Osteoblast (primary cell): Measurements from ENCODE around the gene PLEKHG3. TPM values are rescaled to one million over a fixed set of nuclear protein-coding genes. Genes with fewer than 3 reads are reported as not detected.

Experiments used
- DNase-seq: peaks from one replicate; pipeline ENCODE4 v3.0.0; 2011; ENCODE audit warnings: low spot score, mixed read lengths; ENCODE audit not compliant: insufficient read length; ENCODE audit errors: missing footprints
- H2AFZ ChIP-seq: 2 replicates; pipeline ENCODE4 v1.6.0; 2011; ENCODE audit warnings: mild to moderate bottlenecking, low read length
- H3K27ac ChIP-seq: 2 replicates; pipeline ENCODE4 v1.5.1; 2011; ENCODE audit warnings: mild to moderate bottlenecking, low read depth, low read length, moderate library complexity
- H3K27me3 ChIP-seq: 2 replicates; pipeline ENCODE4 v1.6.0; 2012; ENCODE audit warnings: mild to moderate bottlenecking, control low read depth, inconsistent platforms, low read length, moderate library complexity; ENCODE audit not compliant: insufficient read depth
- H3K36me3 ChIP-seq: 2 replicates; pipeline ENCODE4 v1.5.1; 2011; ENCODE audit warnings: mild to moderate bottlenecking, low read length, control low read depth, moderate library complexity; ENCODE audit not compliant: insufficient read depth
- H3K4me1 ChIP-seq: 2 replicates; pipeline ENCODE4 v1.5.1; 2011; ENCODE audit warnings: mild to moderate bottlenecking, low read length, control low read depth, moderate library complexity; ENCODE audit not compliant: insufficient read depth
- H3K4me2 ChIP-seq: 2 replicates; pipeline ENCODE4 v1.6.0; 2011; ENCODE audit warnings: mild to moderate bottlenecking, low read length; ENCODE audit not compliant: insufficient read depth
- H3K4me3 ChIP-seq: fragments of 200-600 bp; sonication (generic); 3 replicates; pipeline ENCODE4 v1.5.1; 2012; ENCODE audit warnings: mild to moderate bottlenecking, low read length, inconsistent platforms; ENCODE audit not compliant: insufficient read depth
- H3K79me2 ChIP-seq: 2 replicates; pipeline ENCODE4 v1.6.0; 2012; ENCODE audit warnings: mild to moderate bottlenecking, low read length, control low read depth, inconsistent platforms; ENCODE audit not compliant: insufficient read depth
- H3K9me3 ChIP-seq: 2 replicates; pipeline ENCODE4 v1.5.1; 2011; ENCODE audit warnings: low read depth, low read length, control low read depth
- H4K20me1 ChIP-seq: 2 replicates; pipeline ENCODE4 v1.6.0; 2012; ENCODE audit warnings: mild to moderate bottlenecking, low read length, control low read depth; ENCODE audit not compliant: insufficient read depth
- total RNA-seq: library from RNA; depleted of rRNA; stranded (reverse); fragments of >200 nt; gene quantifications from 2 replicates; pipeline ENCODE4 v1.2.3, GENCODE V29; 2012
- TF ChIP-seq, protein P1 (sequence below): IDR thresholded peaks from 2 replicates; pipeline ENCODE4 v1.5.1; 2011; ENCODE audit warnings: mild to moderate bottlenecking, low read depth, low read length, moderate library complexity; ENCODE audit errors: extremely low read depth

The PLEKHG3 gene
- total RNA-seq, 1 donor = 5.4 TPM

DNA sequence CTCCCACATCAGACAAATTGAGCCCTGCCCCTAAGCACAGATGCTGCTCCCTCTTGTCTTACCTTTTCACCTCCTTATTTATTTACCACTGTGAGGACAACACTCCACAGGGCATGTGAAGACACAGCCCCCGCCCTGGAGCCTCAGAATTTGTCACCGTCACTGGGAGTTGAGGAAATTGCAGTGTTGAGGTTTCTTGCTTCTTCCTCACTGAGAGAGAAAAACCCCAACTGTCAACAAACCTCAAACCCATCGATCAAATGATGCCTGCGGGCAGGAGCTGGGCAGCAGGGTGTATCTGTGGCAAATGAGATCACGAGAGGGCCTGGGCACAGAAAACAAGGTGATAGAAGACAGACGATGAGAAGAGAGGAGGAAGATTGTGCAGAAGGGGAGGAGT lies 30.5 kb upstream of the PLEKHG3 start:
- no peaks in the 10 kb centered on the region for H3K4me1 ChIP-seq
- no peak overlapping the region for H2AFZ ChIP-seq
- no peaks in the 10 kb centered on the region for H4K20me1 ChIP-seq
- no peak overlapping the region for H3K27ac ChIP-seq
- H3K9me3 ChIP-seq = no peaks in the 10 kb centered on the region
- TF ChIP-seq, protein P1, sequence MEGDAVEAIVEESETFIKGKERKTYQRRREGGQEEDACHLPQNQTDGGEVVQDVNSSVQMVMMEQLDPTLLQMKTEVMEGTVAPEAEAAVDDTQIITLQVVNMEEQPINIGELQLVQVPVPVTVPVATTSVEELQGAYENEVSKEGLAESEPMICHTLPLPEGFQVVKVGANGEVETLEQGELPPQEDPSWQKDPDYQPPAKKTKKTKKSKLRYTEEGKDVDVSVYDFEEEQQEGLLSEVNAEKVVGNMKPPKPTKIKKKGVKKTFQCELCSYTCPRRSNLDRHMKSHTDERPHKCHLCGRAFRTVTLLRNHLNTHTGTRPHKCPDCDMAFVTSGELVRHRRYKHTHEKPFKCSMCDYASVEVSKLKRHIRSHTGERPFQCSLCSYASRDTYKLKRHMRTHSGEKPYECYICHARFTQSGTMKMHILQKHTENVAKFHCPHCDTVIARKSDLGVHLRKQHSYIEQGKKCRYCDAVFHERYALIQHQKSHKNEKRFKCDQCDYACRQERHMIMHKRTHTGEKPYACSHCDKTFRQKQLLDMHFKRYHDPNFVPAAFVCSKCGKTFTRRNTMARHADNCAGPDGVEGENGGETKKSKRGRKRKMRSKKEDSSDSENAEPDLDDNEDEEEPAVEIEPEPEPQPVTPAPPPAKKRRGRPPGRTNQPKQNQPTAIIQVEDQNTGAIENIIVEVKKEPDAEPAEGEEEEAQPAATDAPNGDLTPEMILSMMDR = no peak
- H3K4me3 ChIP-seq = no peak overlapping the region
- no peak overlapping the region for H3K4me2 ChIP-seq
- H3K36me3 ChIP-seq = no peaks in the 10 kb centered on the region
- no peak for DNase-seq
- peaks cover 3% of the 10 kb centered on the region for H3K27me3 ChIP-seq
- no peaks in the 10 kb centered on the region for H3K79me2 ChIP-seq

DNA sequence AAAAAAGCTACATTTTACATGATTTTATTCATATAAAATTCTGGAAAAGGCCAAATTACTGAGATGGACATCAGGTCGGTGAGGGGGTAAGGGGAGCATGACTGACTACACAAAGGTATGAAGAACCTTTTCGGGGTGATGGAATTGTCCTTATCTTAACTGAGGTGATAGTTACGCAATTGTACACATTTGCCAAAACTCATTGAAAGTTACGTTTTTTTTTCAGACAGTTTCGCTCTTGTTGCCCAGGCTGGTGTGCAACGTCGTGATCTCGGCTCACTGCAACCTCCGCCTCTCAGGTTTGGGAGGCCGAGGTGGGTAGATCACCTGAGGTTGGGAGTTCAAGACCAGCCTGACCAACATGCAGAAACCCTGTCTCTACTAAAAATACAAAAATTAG lies 29.4 kb upstream of the PLEKHG3 start:
- Histone ChIP-seq H3K27ac (no peak overlapping the region), H3K79me2 (no peaks in the 10 kb centered on the region), H4K20me1 (no peaks in the 10 kb centered on the region), H3K9me3 (no peaks in the 10 kb centered on the region), H3K36me3 (no peaks in the 10 kb centered on the region), H3K4me2 (no peak overlapping the region), H3K4me1 (no peaks in the 10 kb centered on the region), H2AFZ (no peak overlapping the region), H3K27me3 (peaks cover 3% of the 10 kb centered on the region), H3K4me3 (no peak overlapping the region)
- TF ChIP-seq, protein P1 = no peak
- no peak for DNase-seq

DNA sequence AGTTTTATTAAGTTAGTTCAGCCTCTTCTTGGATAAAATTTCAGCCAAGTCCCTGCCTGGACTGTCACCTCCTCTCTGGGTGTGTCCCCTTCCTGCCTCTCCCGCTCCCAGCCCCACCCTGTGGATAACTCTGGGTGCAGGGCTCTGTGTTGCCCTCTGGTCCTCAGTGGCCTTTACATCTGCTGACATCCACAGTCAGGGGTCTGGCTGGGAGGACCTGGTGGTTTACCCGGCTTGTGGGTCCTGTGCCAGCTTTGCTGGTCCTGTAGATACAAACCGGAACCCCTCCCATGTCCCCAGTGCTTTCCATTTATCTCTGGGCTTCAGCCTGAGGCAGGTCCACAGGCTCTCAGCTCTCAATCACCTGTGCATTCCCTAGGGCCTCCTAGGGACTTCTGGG lies 28.9 kb upstream of the PLEKHG3 start:
- no peaks in the 10 kb centered on the region for H3K9me3 ChIP-seq
- no peaks in the 10 kb centered on the region for H3K79me2 ChIP-seq
- peaks cover 3% of the 10 kb centered on the region for H3K27me3 ChIP-seq
- TF ChIP-seq, protein P1 = no peak
- no peaks in the 10 kb centered on the region for H4K20me1 ChIP-seq
- H3K4me3 ChIP-seq = no peak overlapping the region
- no peak overlapping the region for H3K4me2 ChIP-seq
- no peak overlapping the region for H3K27ac ChIP-seq
- DNase-seq = no peak
- H3K4me1 ChIP-seq = peaks cover under 1% of the 10 kb centered on the region
- H3K36me3 ChIP-seq = no peaks in the 10 kb centered on the region
- H2AFZ ChIP-seq = no peak overlapping the region

DNA sequence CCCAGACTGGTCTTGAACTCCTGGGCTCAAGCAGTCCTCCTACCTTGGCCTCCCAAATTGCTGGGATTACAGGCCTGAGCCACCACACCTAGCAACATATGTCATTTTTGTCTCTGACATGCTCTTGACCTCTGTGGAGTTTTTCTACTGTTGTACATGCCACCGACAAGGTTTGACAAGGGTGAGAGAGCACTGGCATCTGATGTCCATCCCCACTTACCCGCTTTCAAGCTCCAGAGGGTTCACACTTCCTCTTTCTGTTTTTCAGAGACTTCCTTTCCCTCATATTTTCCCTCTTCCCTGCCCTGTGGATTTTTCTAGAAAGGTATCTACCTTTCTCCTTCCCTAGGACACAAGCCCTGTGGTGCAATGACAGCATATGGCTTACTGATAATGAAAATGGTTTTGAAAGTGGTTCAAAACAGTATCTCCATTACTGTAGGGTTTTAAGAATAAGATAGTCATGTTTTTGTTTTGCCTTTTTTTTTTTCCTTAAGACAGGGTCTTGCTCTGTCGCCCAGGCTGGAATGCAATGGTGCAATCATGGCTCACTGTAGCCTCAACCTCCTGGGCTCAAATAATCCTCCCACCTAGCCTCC lies 27.7 kb upstream of the PLEKHG3 start:
- no peaks in the 10 kb centered on the region for H3K79me2 ChIP-seq
- H2AFZ ChIP-seq = no peak overlapping the region
- H3K27me3 ChIP-seq = peaks cover 3% of the 10 kb centered on the region
- no peaks in the 10 kb centered on the region for H4K20me1 ChIP-seq
- H3K4me1 ChIP-seq = peaks cover 8% of the 10 kb centered on the region
- no peak for DNase-seq
- H3K36me3 ChIP-seq = no peaks in the 10 kb centered on the region
- TF ChIP-seq, protein P1 = no peak
- no peak overlapping the region for H3K27ac ChIP-seq
- H3K4me3 ChIP-seq = no peak overlapping the region
- no peak overlapping the region for H3K4me2 ChIP-seq
- no peaks in the 10 kb centered on the region for H3K9me3 ChIP-seq
